SJCRH30 (cell line): ENCODE measurements around the gene ZNHIT2. TPM values are rescaled to one million over a fixed set of nuclear protein-coding genes. Genes with fewer than 3 reads are reported as not detected.

Source experiments
- total RNA-seq: library from RNA; depleted of rRNA; stranded (reverse); fragments of >200 nt; shearing (Covaris generic); gene quantifications from 2 replicates; pipeline ENCODE4 v1.2.3, GENCODE V29; 2014; rRNA removed

Gene ZNHIT2
- total RNA-seq, 1 experiment from 2014 or later: 8.3 TPM

Other genes with a start within 250 kb of the ZNHIT2 start
- gene EHD1, start 239.1 kb downstream of the ZNHIT2 start, total RNA-seq: 43.4 and 45.0 TPM in 2 replicates
- 6.2 and 7.4 TPM in 2 replicates for gene ATG2A, start 200.5 kb downstream of the ZNHIT2 start, total RNA-seq
- gene PPP2R5B, start 193.0 kb downstream of the ZNHIT2 start, total RNA-seq: 4.7 and 6.4 TPM in 2 replicates
- gene GPHA2, start 181.8 kb downstream of the ZNHIT2 start, total RNA-seq: not detected in 2 replicates
- gene MAJIN, start 145.6 kb downstream of the ZNHIT2 start, total RNA-seq: not detected in 2 replicates
- gene BATF2, start 120.7 kb downstream of the ZNHIT2 start, total RNA-seq: 0.43 and 0.51 TPM in 2 replicates
- gene ARL2, start 103.5 kb downstream of the ZNHIT2 start, total RNA-seq: 80.9 and 94.8 TPM in 2 replicates
- 13.8 and 14.8 TPM in 2 replicates for gene SNX15, start 90.3 kb downstream of the ZNHIT2 start, total RNA-seq
- gene SAC3D1, start 76.5 kb downstream of the ZNHIT2 start, total RNA-seq: 15.0 TPM in 2 replicates
- gene NAALADL1, start 59.1 kb downstream of the ZNHIT2 start, total RNA-seq: not detected in 2 replicates
- 80.6 and 87.3 TPM in 2 replicates for gene CDCA5, start 33.7 kb downstream of the ZNHIT2 start, total RNA-seq
- gene ZFPL1, start 33.5 kb downstream of the ZNHIT2 start, total RNA-seq: 17.6 and 19.2 TPM in 2 replicates
- gene VPS51, start 21.5 kb downstream of the ZNHIT2 start, total RNA-seq: 59.6 and 86.6 TPM in 2 replicates
- gene TM7SF2, start 5.8 kb downstream of the ZNHIT2 start, total RNA-seq: 2.9 and 3.7 TPM in 2 replicates
- 281 and 356 TPM in 2 replicates for gene FAU, start 4.4 kb upstream of the ZNHIT2 start, total RNA-seq
- 51.5 and 58.9 TPM in 2 replicates for gene MRPL49, start 4.6 kb upstream of the ZNHIT2 start, total RNA-seq
- 7.8 and 8.4 TPM in 2 replicates for gene SYVN1, start 16.8 kb upstream of the ZNHIT2 start, total RNA-seq
- gene SPDYC, start 52.5 kb upstream of the ZNHIT2 start, total RNA-seq: 0.18 TPM in 1 of 2 replicates, not detected in the other
- gene CAPN1, start 64.2 kb upstream of the ZNHIT2 start, total RNA-seq: 41.1 and 49.4 TPM in 2 replicates
- 47.2 and 54.6 TPM in 2 replicates for gene POLA2, start 144.3 kb upstream of the ZNHIT2 start, total RNA-seq
- gene CDC42EP2, start 197.2 kb upstream of the ZNHIT2 start, total RNA-seq: 5.6 and 6.0 TPM in 2 replicates
- gene DPF2, start 216.2 kb upstream of the ZNHIT2 start, total RNA-seq: 33.0 and 38.0 TPM in 2 replicates
- 0.53 and 0.71 TPM in 2 replicates for gene TIGD3, start 237.1 kb upstream of the ZNHIT2 start, total RNA-seq